DOHH2 (cell line): ENCODE data around the gene N4BP2L1.

Experiments
- H3F3A ChIP-seq: fragments of 200-600 bp; sonication (generic), shearing (Covaris generic); 2 replicates; pipeline ENCODE4 v1.6.0; 2016; ENCODE audit warnings: antibody characterized with exemption, mild to moderate bottlenecking; ENCODE audit not compliant: control insufficient read depth, insufficient read depth
- H3K27ac ChIP-seq: fragments of 200-600 bp; sonication (generic); 2 replicates; pipeline ENCODE4 v1.5.1; 2014; ENCODE audit warnings: low read depth, mild to moderate bottlenecking, low read length, moderate library complexity
- H3K27me3 ChIP-seq: fragments of 200-600 bp; sonication (generic); 2 replicates; pipeline ENCODE4 v1.6.1; 2014; ENCODE audit warnings: mild to moderate bottlenecking, low read length, mixed read lengths; ENCODE audit not compliant: control insufficient read depth
- H3K36me3 ChIP-seq: fragments of 200-600 bp; sonication (generic); 2 replicates; pipeline ENCODE4 v1.6.1; 2014; ENCODE audit warnings: mild to moderate bottlenecking, low read length, moderate library complexity, mixed read lengths; ENCODE audit not compliant: control insufficient read depth
- H3K4me1 ChIP-seq: fragments of 200-600 bp; sonication (generic); 2 replicates; pipeline ENCODE4 v1.6.1; 2014; ENCODE audit warnings: mild to moderate bottlenecking, low read length, mixed read lengths; ENCODE audit not compliant: control insufficient read depth
- H3K4me2 ChIP-seq: fragments of 200-600 bp; sonication (generic); 2 replicates; pipeline ENCODE4 v1.6.0; 2014; ENCODE audit warnings: mild to moderate bottlenecking, low read length, moderate library complexity
- H3K4me3 ChIP-seq: fragments of 200-600 bp; sonication (generic); 2 replicates; pipeline ENCODE4 v1.5.1; 2014; ENCODE audit warnings: mild to moderate bottlenecking, low read length, mixed read lengths
- H3K79me2 ChIP-seq: fragments of 200-600 bp; sonication (generic); 2 replicates; pipeline ENCODE4 v1.6.1; 2014; ENCODE audit warnings: mild to moderate bottlenecking, low read length, mixed read lengths; ENCODE audit not compliant: control insufficient read depth
- H3K9me2 ChIP-seq: fragments of 200-600 bp; sonication (generic); replicated peaks from 2 replicates; pipeline ENCODE4 v1.6.1; 2014; ENCODE audit warnings: mild to moderate bottlenecking, low read length, mixed read lengths; ENCODE audit not compliant: control insufficient read depth
- H3K9me3 ChIP-seq: fragments of 200-600 bp; sonication (generic); 2 replicates; pipeline ENCODE4 v1.6.1; 2014; ENCODE audit warnings: antibody characterized with exemption, low read length, mixed read lengths; ENCODE audit not compliant: control insufficient read depth, insufficient read depth
- H4K20me1 ChIP-seq: fragments of 200-600 bp; sonication (generic); 2 replicates; pipeline ENCODE4 v1.6.0; 2014; ENCODE audit warnings: low read depth, mild to moderate bottlenecking, antibody characterized with exemption, low read length, moderate library complexity; ENCODE audit not compliant: control insufficient read depth, insufficient read depth
- EZH2phosphoT487 ChIP-seq: fragments of 200-600 bp; sonication (generic); IDR thresholded peaks from 2 replicates; pipeline ENCODE4 v1.6.1; 2017; ENCODE audit warnings: borderline replicate concordance, mild to moderate bottlenecking, antibody characterized with exemption, low read length, moderate library complexity, mixed read lengths
- TF ChIP-seq, protein P1 (sequence below): fragments of 200-600 bp; sonication (generic); IDR thresholded peaks from one replicate; pipeline ENCODE4 v1.5.1; 2014; ENCODE audit warnings: antibody characterized with exemption, mild to moderate bottlenecking, low read depth, low read length; ENCODE audit not compliant: poor library complexity, severe bottlenecking

The N4BP2L1 gene

DNA sequence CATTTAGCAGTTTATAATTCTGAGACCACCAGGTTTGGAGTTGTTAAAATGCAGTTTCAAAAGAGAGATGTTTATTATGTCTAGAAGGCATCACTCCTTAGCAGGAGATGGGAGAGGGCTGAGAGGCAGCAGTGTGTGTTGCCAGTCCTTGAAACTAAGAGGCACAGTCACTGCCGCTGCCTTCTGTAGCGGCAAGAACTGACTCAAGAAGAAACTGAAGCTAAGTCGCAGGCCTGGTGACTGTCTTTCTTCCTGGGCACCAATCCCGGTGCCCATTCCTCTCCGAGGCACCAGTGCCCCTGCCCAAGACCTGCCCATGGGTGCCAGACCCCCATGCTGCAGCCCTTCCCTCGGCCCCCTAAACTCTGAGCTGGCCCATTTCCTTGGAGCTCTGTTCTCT, 20.1 kb downstream of the N4BP2L1 start:
- H3K9me3 ChIP-seq: no peaks in the 10 kb centered on the region
- no peaks in the 10 kb centered on the region for H4K20me1 ChIP-seq
- H3K79me2 ChIP-seq: no peaks in the 10 kb centered on the region
- H3F3A ChIP-seq: no peaks in the 10 kb centered on the region
- no peak overlapping the region for H3K4me2 ChIP-seq
- no peaks in the 10 kb centered on the region for H3K9me2 ChIP-seq
- H3K4me3 ChIP-seq: no peak overlapping the region
- H3K27me3 ChIP-seq: peaks cover 3% of the 10 kb centered on the region; the same call in 1 of the 2 replicates
- no peak overlapping the region for H3K27ac ChIP-seq
- no peaks in the 10 kb centered on the region for H3K36me3 ChIP-seq
- H3K4me1 ChIP-seq: no peaks in the 10 kb centered on the region
- TF ChIP-seq, protein P1, sequence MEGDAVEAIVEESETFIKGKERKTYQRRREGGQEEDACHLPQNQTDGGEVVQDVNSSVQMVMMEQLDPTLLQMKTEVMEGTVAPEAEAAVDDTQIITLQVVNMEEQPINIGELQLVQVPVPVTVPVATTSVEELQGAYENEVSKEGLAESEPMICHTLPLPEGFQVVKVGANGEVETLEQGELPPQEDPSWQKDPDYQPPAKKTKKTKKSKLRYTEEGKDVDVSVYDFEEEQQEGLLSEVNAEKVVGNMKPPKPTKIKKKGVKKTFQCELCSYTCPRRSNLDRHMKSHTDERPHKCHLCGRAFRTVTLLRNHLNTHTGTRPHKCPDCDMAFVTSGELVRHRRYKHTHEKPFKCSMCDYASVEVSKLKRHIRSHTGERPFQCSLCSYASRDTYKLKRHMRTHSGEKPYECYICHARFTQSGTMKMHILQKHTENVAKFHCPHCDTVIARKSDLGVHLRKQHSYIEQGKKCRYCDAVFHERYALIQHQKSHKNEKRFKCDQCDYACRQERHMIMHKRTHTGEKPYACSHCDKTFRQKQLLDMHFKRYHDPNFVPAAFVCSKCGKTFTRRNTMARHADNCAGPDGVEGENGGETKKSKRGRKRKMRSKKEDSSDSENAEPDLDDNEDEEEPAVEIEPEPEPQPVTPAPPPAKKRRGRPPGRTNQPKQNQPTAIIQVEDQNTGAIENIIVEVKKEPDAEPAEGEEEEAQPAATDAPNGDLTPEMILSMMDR: no peak
- no peak for TF ChIP-seq EZH2phosphoT487

DNA sequence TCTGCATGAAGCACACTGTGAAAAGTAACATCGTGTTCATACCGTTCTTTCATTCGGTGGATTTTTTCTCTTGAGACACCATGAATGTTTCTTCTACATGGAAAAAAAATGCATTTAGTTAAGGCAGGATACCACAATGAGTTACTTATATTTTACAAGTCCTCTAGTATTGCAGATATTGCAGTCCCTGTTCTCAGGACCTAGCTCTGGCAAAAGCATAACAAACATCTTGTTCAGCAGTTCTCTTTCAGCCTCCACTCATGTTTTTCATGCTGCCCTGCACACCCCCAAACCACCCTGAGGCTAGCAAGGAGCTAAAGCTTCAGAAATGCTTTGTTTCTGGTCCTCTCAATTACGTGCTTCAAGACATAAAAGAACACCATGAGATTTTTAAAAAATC, 24.8 kb downstream of the N4BP2L1 start:
- TF ChIP-seq, protein P1: no peak
- TF ChIP-seq EZH2phosphoT487: no peak
- H3K4me2 ChIP-seq: no peak overlapping the region
- no peaks in the 10 kb centered on the region for H3F3A ChIP-seq
- no peaks in the 10 kb centered on the region for H4K20me1 ChIP-seq
- no peaks in the 10 kb centered on the region for H3K9me2 ChIP-seq
- H3K36me3 ChIP-seq: peaks cover 25% of the 10 kb centered on the region
- no peak overlapping the region for H3K27ac ChIP-seq
- no peaks in the 10 kb centered on the region for H3K79me2 ChIP-seq
- H3K9me3 ChIP-seq: no peaks in the 10 kb centered on the region
- H3K4me3 ChIP-seq: no peak overlapping the region
- H3K27me3 ChIP-seq: peaks cover 3% of the 10 kb centered on the region; the same call in 1 of the 2 replicates
- H3K4me1 ChIP-seq: no peaks in the 10 kb centered on the region

DNA sequence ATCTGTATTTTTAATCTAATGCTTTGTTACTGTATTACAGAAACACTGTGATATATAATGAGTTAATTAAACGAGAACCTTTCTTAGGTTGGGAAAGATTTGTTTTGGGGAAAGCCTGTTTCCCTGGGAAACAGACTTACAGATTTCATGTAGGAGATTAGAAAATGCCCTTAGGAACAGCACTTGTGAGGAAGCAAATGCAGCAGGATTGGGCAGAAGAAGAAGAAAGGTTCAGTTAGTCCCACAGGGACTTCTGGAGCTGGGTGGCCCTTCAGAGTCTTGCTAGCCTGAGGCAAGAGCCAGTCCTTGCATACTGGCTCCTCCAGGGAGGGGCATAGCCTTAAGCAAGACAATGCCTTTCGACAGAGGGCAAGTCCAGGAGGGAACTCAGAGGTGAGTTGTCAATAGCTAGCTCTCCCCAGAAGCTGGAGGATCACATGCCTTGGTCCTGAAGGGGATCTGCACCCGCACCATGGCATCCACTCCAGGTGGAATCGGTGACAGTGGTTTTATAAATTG, 36.8 kb downstream of the N4BP2L1 start:
- no peaks in the 10 kb centered on the region for H3K9me3 ChIP-seq
- no peaks in the 10 kb centered on the region for H3K79me2 ChIP-seq
- H3K9me2 ChIP-seq: no peaks in the 10 kb centered on the region
- no peak overlapping the region for H3K27ac ChIP-seq
- TF ChIP-seq, protein P1: no peak
- TF ChIP-seq EZH2phosphoT487: no peak
- no peaks in the 10 kb centered on the region for H3F3A ChIP-seq
- no peaks in the 10 kb centered on the region for H3K4me1 ChIP-seq
- H3K27me3 ChIP-seq: no peaks in the 10 kb centered on the region
- no peaks in the 10 kb centered on the region for H4K20me1 ChIP-seq
- H3K4me2 ChIP-seq: no peak overlapping the region
- H3K4me3 ChIP-seq: no peak overlapping the region
- peaks cover 52% of the 10 kb centered on the region for H3K36me3 ChIP-seq

DNA sequence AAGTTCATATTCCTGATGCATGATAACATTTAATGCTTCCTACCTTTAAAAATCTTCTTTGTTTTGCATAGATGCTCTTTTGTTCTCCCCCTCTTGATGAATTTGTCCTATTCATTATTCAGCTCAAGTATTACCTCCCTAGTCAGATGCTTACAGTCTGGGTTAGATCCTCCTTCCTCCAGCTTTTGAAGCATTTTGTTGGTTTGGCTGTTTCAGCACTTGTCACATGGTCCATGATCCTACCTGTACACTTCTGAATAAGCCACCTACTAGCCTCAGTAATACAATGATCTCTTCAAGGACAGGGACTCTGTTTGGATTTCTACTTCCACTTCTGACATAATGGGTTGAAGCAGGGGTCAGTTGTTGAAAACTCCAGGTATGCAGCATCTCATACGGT, 37.4 kb downstream of the N4BP2L1 start:
- no peak overlapping the region for H3K27ac ChIP-seq
- no peak for TF ChIP-seq EZH2phosphoT487
- TF ChIP-seq, protein P1: no peak

More for the DNA sequence above, 37.4 kb downstream of the N4BP2L1 start:
- Histone ChIP-seq H3K4me1 (no peaks in the 10 kb centered on the region), H3K4me3 (no peak overlapping the region), H3K36me3 (peaks cover 55% of the 10 kb centered on the region), H3K9me2 (no peaks in the 10 kb centered on the region), H3K9me3 (no peaks in the 10 kb centered on the region), H3K4me2 (no peak overlapping the region), H4K20me1 (no peaks in the 10 kb centered on the region), H3K79me2 (no peaks in the 10 kb centered on the region), H3K27me3 (no peaks in the 10 kb centered on the region), H3F3A (no peaks in the 10 kb centered on the region)
